ENCODE measurements around the gene ADAM17. TPM values are rescaled to one million over a fixed set of nuclear protein-coding genes. Genes with fewer than 3 reads are reported as not detected.

Gene ADAM17
- polyA plus RNA-seq, 2 of the 4 experiments (the other 2 are of a cell fraction): 33.1 to 38.1 TPM

- no peak for TF ChIP-seq MYC (IDR thresholded peaks at IDR 0.05; ENCODE audit: borderline replicate concordance, low read length)
- no peak for TF ChIP-seq RFX5 (IDR thresholded peaks at IDR 0.05)
- TF ChIP-seq NFE2L2 (conservative IDR thresholded peaks at IDR 0.05; ENCODE audit: low read length): no peak
- TF ChIP-seq KDM5A (IDR thresholded peaks at IDR 0.05): no peak
- no peak for TF ChIP-seq FOXS1 (CRISPR knock-in tag; IDR thresholded peaks at IDR 0.05)
- no peak for TF ChIP-seq JUN (IDR thresholded peaks at IDR 0.05)
- TF ChIP-seq HMGXB4 (CRISPR knock-in tag; IDR thresholded peaks at IDR 0.05; ENCODE audit: borderline replicate concordance): no peak
Measured at GRCh38 chr2:9519250-9519649, 36.4 kb downstream of the ADAM17 start.

GRCh38 chr2:9518780-9519179 lies 36.9 kb downstream of the ADAM17 start:
- FAIRE-seq (no peak), DNase-seq (ENCODE audit: low read depth in 1 of 2, low spot score in 1 of 2) (no peak), ATAC-seq (no peak)
- Histone ChIP-seq H3K9me3 (no peaks in the 10 kb centered on the region), H3K27ac (peak overlapping the region in 1 of 2 experiments; percentile 6; a peak in 1 of 6 replicates), H3K4me1 (no peaks in the 10 kb centered on the region), H3K4me3 (no peak overlapping the region), H3K4me2 (no peak overlapping the region)
- TF ChIP-seq E2F6 (IDR thresholded peaks at IDR 0.05; ENCODE audit: borderline replicate concordance, low read depth): no peak
- TF ChIP-seq HOXA7 (CRISPR knock-in tag; IDR thresholded peaks at IDR 0.05): no peak
- peak in 1 of 2 experiments; percentile 73; a peak in 2 of 4 replicates for TF ChIP-seq CEBPB (IDR thresholded peaks at IDR 0.05)
- no peak for TF ChIP-seq MAFK (IDR thresholded peaks at IDR 0.05; ENCODE audit: partially characterized antibody)
- no peak for TF ChIP-seq KDM1A (IDR thresholded peaks at IDR 0.05; ENCODE audit: low read depth)
- no peak for TF ChIP-seq ELK1 (IDR thresholded peaks at IDR 0.05; ENCODE audit: low read depth, low read length)
- TF ChIP-seq PHF8 (IDR thresholded peaks at IDR 0.05; ENCODE audit: borderline replicate concordance, low read depth): no peak
- TF ChIP-seq HDAC2 (IDR thresholded peaks at IDR 0.05): no peak
- ChIA-PET POLR2A (interaction anchor here (0.6 kb wide), 1 partner anchor 18 kb away, joined by 5 read pairs; no protein-coding TSS in a partner anchor), CTCF (interaction anchor here (1.0 to 1.1 kb wide), 4 partner anchors 19 to 295 kb away, joined by 3 to 4 read pairs (median 4); partner anchors contain the start of gene ADAM17)
- 88% methylated on average over 7 of the region's 7 CpGs for WGBS (ENCODE audit: missing lambda C conversion rate)

More at GRCh38 chr2:9519250-9519649, 36.4 kb downstream of the ADAM17 start:
- Histone ChIP-seq H3K4me1 (no peaks in the 10 kb centered on the region), H3K9me3 (no peaks in the 10 kb centered on the region), H3K27ac (peak overlapping the region in 1 of 2 experiments; percentile 6; a peak in 1 of 6 replicates), H3K4me2 (no peak overlapping the region), H3K4me3 (no peak overlapping the region)
- ATAC-seq (peak; percentile 34 to 39; a peak in 4 of 6 replicates), FAIRE-seq (no peak), DNase-seq (ENCODE audit: low read depth in 1 of 2, low spot score in 1 of 2) (no peak)
- WGBS (ENCODE audit: missing lambda C conversion rate): 87% methylated on average over 2 of the region's 2 CpGs
- POLR2A ChIA-PET: no interaction called here
- CTCF ChIA-PET: interaction anchor here (1.0 to 1.1 kb wide), 2 partner anchors 36 to 251 kb away, joined by 3 to 4 read pairs; partner anchors contain the start of gene ADAM17

- no peak for DNase-seq (ENCODE audit: low read depth in 1 of 2, low spot score in 1 of 2)
- Histone ChIP-seq H3K4me1 (no peaks in the 10 kb centered on the region), H3K27ac (no peak overlapping the region), H3K4me3 (no peak overlapping the region), H3K9me3 (no peaks in the 10 kb centered on the region), H3K4me2 (no peak overlapping the region)
- no peak for FAIRE-seq
- ChIA-PET POLR2A (interaction anchor here (0.6 kb wide), 1 partner anchor 17 kb away, joined by 5 read pairs; no protein-coding TSS in a partner anchor), CTCF (interaction anchor here (1.0 to 1.1 kb wide), 3 partner anchors 18 to 296 kb away, joined by 3 to 4 read pairs (median 4); no protein-coding TSS in a partner anchor)
- WGBS (ENCODE audit: missing lambda C conversion rate): 75% methylated on average over 3 of the region's 3 CpGs
- ATAC-seq: peak in 1 of 2 experiments; percentile 40; a peak in 2 of 6 replicates
- TF ChIP-seq HOXB5 (CRISPR knock-in tag; IDR thresholded peaks at IDR 0.05) (no peak), NR3C1 (IDR thresholded peaks at IDR 0.05) (no peak), ZNF302 (CRISPR knock-in tag; IDR thresholded peaks at IDR 0.05) (no peak), HOXA7 (CRISPR knock-in tag; IDR thresholded peaks at IDR 0.05) (no peak), E2F6 (IDR thresholded peaks at IDR 0.05; ENCODE audit: borderline replicate concordance, low read depth) (no peak), CTCF (IDR thresholded peaks at IDR 0.05) (no peak), HMGXB4 (CRISPR knock-in tag; IDR thresholded peaks at IDR 0.05; ENCODE audit: borderline replicate concordance) (no peak), CHD2 (IDR thresholded peaks at IDR 0.05; ENCODE audit: low read length, partially characterized antibody) (no peak), SREBF2 (IDR thresholded peaks at IDR 0.05) (no peak)
Measured at GRCh38 chr2:9518163-9518562, 37.5 kb downstream of the ADAM17 start.
